ENCODE results near the gene MGAT4D.
"Not testable (repeated sequence)": the region's sequence is repeated elsewhere in the genome, so short reads cannot be mapped to it uniquely, and the experiment has no call there.

- TF ChIP-seq ZNF565 (CRISPR knock-in tag; conservative IDR thresholded peaks at IDR 0.05; ENCODE audit: low read depth); CSDC2 (CRISPR knock-in tag; IDR thresholded peaks at IDR 0.05); PATZ1 (CRISPR knock-in tag; IDR thresholded peaks at IDR 0.05; ENCODE audit: borderline replicate concordance); ZNF8 (CRISPR knock-in tag; IDR thresholded peaks at IDR 0.05); ISL1 (CRISPR knock-in tag; IDR thresholded peaks at IDR 0.05); OSR1 (CRISPR knock-in tag; IDR thresholded peaks at IDR 0.05); POU6F1 (CRISPR knock-in tag; IDR thresholded peaks at IDR 0.05; ENCODE audit: borderline replicate concordance, low read depth); ZFP3 (CRISPR knock-in tag; IDR thresholded peaks at IDR 0.05); ZFP30 (CRISPR knock-in tag; IDR thresholded peaks at IDR 0.05); PPARA (CRISPR knock-in tag; IDR thresholded peaks at IDR 0.05; ENCODE audit: borderline replicate concordance); TOX (CRISPR knock-in tag; IDR thresholded peaks at IDR 0.05; ENCODE audit: borderline replicate concordance): not testable (repeated sequence)
Measured at GRCh38 chr4:140413130-140413969, 84.7 kb downstream of the MGAT4D start.
